HG03342 (cell line): ENCODE data around the gene E2F6.

Experiments used
- ATAC-seq: cut with Tn5 transposase; IDR thresholded peaks from one replicate; pipeline ENCODE4 v1.9.1; 2021; ENCODE audit warnings: mild to moderate bottlenecking, moderate library complexity; ENCODE audit not compliant: unreplicated experiment

E2F6 gene

GRCh38 chr2:11465110-11465484 is 864 bp downstream of the E2F6 start:
- ATAC-seq, result no peak

- no peak for ATAC-seq
Measured at GRCh38 chr2:11459816-11460215, 6.1 kb downstream of the E2F6 start.

GRCh38 chr2:11458753-11459152 is 7.2 kb downstream of the E2F6 start:
- no peak for ATAC-seq

- no peak for ATAC-seq
Measured at GRCh38 chr2:11457935-11458334, 8.0 kb downstream of the E2F6 start.

DNA sequence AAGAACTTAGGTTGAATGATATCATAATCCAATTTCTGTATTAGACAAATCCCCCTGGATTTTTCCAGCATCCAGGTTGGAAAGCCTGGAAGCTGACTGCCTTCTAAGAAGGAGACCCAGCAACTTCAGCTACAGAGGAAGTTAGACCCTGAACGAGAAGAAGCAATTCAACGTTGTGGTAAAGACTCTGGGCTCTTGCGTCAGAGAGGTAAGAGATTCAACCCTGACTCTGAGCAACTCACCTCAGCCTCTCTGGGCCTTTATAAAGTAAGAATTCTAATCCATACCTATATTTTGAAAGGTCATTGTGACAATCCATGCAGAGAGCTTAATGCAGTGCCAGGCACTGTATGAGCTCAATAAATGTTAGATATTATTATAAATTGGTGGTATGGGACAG is 9.7 kb downstream of the E2F6 start:
- ATAC-seq, result no peak

- ATAC-seq, result no peak
Measured at GRCh38 chr2:11454824-11455223, 11.1 kb downstream of the E2F6 start.

DNA sequence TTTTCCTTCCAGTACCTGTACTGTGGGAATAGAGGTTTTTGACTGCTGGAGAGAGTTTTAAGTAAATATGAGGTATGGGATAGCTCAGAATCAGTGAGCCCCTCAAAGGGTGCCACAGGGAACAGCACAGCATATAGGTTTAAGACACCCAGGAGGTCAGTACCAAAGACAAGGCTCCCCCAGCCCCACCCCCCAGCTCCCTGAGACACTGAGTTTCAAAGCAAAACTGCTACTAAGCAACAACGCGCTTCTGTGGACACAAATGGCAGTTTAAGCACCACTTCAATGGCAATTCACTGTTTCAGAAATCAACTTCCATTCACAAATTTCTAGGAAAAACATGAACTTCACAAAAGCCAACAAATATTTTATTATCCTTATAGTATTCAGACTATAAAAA is 15.2 kb downstream of the E2F6 start:
- no peak for ATAC-seq

DNA sequence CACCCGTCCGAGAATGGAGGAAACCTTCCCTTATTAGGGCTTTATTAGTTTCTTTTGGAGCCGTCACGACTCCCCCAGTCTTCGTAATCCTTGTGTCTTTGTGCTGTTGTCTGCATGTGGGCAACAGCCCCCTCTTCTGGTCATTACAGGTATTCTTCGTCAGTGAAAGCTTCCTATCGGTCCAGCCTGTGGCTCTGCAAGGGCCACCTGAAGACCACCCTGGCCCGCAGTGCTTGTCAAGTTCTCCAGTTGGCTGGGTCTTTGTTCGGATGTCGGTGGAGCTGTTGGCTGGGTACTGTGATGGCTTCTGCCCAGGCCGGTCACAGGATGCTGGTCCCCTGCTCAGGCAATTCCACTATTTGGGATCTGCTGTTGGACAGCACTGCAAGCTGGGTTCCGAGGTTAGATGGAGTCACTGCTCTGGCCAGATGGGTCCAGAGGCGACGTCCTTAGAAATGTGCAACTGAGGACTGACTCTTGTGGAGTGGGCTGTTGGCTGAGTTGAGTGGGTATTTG is 19.2 kb downstream of the E2F6 start:
- ATAC-seq, result peak; percentile 55

DNA sequence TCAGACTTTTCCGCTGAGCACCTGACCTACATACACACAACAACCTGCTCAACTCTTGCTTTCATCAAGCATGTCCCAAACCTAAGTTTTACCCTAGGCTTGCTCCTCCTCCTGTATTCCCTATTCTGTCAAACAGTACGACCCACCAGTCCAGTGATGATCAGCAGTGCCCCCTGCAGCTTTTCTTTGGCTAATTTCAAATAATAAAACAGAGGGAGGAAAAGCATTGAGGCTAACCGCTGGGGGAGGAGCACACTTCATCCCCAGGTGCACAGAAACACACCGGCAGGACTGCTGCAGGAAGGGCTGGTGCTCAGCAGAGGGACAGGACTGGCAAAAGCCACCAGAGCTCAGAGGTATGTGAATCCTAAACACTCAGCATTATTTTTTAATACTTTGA is 21.2 kb downstream of the E2F6 start:
- no peak for ATAC-seq

DNA sequence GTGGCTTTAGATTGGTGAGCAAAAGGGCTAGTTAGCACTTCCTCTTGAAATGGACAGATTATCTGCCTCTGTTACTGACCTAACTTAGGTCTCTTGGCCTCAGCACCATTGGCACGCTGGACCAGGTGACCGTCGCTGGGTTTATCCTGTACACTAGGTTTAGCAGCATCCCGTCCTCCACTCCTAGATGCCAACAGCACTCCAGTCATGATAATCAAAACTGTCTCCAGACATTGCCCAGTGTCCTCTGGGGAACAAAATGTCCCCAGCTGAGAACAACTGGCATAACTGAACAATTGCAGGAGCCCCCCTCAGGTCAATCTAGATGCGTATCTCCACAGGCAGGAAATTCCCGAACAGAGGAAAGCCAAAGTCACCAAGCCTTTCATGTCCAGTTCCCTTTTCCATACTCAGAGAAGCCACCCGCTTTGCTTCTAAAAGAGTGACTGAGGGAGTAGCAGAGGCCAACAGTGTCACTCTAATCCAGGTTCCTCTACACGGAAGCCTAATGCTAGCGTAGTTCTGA is 27.3 kb downstream of the E2F6 start:
- no peak for ATAC-seq

GRCh38 chr2:11437602-11438001 is 28.4 kb downstream of the E2F6 start:
- ATAC-seq, result no peak

DNA sequence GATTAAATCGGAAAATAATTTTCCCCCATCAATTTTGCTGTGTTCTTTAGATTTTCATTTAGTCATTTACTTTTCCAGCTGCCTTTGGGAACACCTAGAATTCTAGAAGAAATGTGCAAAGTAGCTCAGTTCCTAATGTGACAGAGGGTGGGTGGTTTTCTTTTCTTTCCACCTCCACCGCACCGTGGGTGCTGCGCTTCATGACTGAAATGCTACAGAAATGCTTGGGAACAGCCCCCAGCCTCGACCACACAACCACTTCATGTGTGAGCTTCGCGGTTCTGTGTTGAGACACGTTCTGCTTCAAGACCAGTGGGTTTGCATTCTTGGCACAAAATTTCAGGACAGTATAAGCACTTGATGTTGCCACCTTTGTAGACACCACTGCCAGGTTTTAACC is 30.9 kb downstream of the E2F6 start:
- ATAC-seq, result no peak

DNA sequence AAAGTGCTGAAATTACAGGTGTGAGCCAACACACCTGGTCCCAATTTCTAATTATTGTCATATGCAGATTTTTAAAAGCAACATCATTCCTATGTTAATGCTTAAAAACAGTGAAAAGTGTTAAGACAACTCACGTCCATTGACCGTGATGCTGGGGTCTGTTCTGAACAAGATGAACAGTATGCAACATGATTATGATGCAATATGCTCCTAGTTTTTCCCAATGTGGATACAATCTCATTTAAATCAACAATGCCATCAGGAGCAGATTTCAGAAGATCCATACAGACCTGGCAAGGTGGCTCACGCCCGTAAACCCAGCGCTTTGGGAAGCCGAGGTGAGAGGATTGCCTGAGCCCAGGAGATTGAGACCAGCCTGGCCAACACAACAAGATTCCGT is 31.5 kb downstream of the E2F6 start:
- no peak for ATAC-seq

DNA sequence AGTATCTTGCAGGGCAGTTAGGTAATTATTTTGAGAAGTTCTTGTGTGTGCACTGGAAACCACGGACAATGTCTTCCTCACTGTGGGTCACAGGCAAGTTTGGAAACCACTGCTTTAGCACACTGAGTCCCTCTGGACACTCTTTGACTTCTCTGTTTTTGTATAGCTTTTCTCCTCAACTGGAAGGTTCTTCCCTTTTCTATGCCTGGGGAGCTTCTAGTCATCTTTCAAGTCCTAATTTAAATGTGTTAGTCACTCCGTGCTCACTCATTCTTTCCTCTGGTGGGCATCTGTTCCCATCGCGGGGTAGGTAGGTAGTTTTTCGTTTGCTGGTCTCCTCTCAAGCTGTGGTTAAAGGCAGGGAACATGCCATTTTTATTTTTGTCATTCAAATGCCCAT is 32.1 kb downstream of the E2F6 start:
- ATAC-seq, result no peak

DNA sequence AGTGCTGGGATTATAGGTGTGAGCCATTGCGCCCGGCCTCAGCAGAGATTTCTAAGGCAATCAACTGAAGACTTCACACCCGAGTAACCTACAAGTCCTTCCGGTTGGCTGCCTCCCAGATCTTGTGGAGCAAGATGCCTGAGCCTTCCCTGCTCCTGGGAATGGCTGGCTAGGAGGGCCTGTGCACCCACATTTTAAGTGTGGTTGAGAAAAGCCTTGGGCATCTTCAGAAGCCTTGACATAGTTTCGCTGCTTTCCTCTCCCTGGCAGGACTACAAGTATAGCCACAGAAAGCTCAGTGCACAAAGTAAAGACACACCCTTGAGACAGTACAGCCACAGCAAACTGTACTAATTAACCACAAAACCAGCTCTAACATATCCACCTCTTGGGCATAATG is 35.2 kb downstream of the E2F6 start:
- no peak for ATAC-seq

DNA sequence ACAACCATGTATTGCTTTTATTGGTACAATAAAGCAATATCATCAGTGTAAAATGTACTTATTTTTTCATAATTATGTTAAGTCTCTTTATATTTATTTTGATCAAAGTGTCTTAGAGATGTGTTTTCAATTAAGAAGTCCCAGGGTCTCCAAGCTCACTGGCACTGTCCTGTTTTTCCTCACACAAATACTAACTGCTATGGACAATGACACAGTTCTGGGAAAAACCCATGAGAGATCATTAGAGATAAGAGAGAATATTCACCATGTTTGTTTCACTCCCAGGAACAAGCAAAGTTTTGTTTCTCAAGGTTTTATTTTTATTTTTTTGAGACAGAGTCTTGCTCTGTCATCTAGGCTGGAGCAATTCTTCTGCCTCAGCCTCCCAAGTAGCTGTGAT is 38.7 kb downstream of the E2F6 start:
- no peak for ATAC-seq

- ATAC-seq, result no peak
Measured at GRCh38 chr2:11422901-11423435, 43.0 kb downstream of the E2F6 start.

GRCh38 chr2:11422491-11422865 is 43.5 kb downstream of the E2F6 start:
- ATAC-seq, result no peak

- no peak for ATAC-seq
Measured at GRCh38 chr2:11421863-11422490, 44.0 kb downstream of the E2F6 start.

- no peak for ATAC-seq
Measured at GRCh38 chr2:11420671-11421070, 45.3 kb downstream of the E2F6 start.

GRCh38 chr2:11420190-11420589 is 45.8 kb downstream of the E2F6 start:
- ATAC-seq, result no peak

GRCh38 chr2:11419781-11420180 is 46.2 kb downstream of the E2F6 start:
- no peak for ATAC-seq
